ENCODE results near the gene TMEM151B.

DNA sequence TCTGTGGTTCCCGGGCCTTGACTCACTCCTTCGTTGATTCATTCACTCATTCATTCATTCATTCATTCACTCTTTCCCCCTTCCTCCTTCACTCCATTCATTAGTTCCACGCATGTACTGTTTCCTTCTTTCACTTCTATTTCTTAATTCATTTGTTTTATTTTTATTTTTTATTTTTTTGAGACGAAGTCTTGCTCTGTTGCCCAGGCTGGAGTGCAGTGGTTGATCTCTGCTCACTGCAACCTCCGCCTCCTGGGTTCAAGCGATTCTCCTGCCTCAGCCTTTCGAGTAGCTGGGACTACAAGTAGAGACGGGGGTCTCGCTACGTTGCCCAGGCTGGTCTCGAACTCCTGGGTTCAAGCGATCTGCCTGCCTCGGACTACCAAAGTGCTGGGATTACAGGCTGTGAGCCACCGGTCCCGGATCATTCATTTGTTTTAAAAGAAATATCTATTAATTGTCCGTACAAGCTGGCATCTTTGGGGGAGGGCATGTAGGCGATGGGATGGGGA, 4.5 kb upstream of the TMEM151B start:
- TF ChIP-seq, protein P1, sequence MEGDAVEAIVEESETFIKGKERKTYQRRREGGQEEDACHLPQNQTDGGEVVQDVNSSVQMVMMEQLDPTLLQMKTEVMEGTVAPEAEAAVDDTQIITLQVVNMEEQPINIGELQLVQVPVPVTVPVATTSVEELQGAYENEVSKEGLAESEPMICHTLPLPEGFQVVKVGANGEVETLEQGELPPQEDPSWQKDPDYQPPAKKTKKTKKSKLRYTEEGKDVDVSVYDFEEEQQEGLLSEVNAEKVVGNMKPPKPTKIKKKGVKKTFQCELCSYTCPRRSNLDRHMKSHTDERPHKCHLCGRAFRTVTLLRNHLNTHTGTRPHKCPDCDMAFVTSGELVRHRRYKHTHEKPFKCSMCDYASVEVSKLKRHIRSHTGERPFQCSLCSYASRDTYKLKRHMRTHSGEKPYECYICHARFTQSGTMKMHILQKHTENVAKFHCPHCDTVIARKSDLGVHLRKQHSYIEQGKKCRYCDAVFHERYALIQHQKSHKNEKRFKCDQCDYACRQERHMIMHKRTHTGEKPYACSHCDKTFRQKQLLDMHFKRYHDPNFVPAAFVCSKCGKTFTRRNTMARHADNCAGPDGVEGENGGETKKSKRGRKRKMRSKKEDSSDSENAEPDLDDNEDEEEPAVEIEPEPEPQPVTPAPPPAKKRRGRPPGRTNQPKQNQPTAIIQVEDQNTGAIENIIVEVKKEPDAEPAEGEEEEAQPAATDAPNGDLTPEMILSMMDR (IDR thresholded peaks at IDR 0.05), result no peak
- TF ChIP-seq EZH2 (IDR thresholded peaks at IDR 0.05) (no peak), EZH2phosphoT487 (IDR thresholded peaks at IDR 0.05) (no peak)
